Measurements from ENCODE around the gene SLC23A3.

GRCh38 chr2:219173176-219173575, 3.3 kb upstream of the SLC23A3 start:
- no peak for TF ChIP-seq CTCF (IDR thresholded peaks at IDR 0.05)
- TF ChIP-seq, protein P1, sequence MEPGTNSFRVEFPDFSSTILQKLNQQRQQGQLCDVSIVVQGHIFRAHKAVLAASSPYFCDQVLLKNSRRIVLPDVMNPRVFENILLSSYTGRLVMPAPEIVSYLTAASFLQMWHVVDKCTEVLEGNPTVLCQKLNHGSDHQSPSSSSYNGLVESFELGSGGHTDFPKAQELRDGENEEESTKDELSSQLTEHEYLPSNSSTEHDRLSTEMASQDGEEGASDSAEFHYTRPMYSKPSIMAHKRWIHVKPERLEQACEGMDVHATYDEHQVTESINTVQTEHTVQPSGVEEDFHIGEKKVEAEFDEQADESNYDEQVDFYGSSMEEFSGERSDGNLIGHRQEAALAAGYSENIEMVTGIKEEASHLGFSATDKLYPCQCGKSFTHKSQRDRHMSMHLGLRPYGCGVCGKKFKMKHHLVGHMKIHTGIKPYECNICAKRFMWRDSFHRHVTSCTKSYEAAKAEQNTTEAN (CRISPR knock-in tag; IDR thresholded peaks at IDR 0.05), result no peak
- no peak for TF ChIP-seq ZNF512 (CRISPR knock-in tag; IDR thresholded peaks at IDR 0.05; ENCODE audit: borderline replicate concordance)
- no peak for TF ChIP-seq USF1 (CRISPR knock-in tag; IDR thresholded peaks at IDR 0.05)
- no peak for TF ChIP-seq JUN (CRISPR knock-in tag; IDR thresholded peaks at IDR 0.05)
- no peak for TF ChIP-seq TEAD4 (CRISPR knock-in tag; IDR thresholded peaks at IDR 0.05)
- no peak for TF ChIP-seq NR1H2 (CRISPR knock-in tag; IDR thresholded peaks at IDR 0.05)
- TF ChIP-seq, protein P2, sequence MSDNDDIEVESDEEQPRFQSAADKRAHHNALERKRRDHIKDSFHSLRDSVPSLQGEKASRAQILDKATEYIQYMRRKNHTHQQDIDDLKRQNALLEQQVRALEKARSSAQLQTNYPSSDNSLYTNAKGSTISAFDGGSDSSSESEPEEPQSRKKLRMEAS (CRISPR knock-in tag; IDR thresholded peaks at IDR 0.05), result no peak
